22Rv1 (cell line): ENCODE measurements around the gene B4GALT2.

Experiments used
- ZFX ChIP-seq: fragments of 450-650 bp; IDR thresholded peaks from 2 replicates; pipeline ENCODE4 v1.6.1; 2017; ENCODE audit warnings: antibody characterized with exemption, borderline replicate concordance
- TF ChIP-seq, protein P1 (sequence below): fragments of 450-650 bp; IDR thresholded peaks from 2 replicates; pipeline ENCODE4 v1.5.1; 2017; ENCODE audit warnings: mild to moderate bottlenecking

DNA sequence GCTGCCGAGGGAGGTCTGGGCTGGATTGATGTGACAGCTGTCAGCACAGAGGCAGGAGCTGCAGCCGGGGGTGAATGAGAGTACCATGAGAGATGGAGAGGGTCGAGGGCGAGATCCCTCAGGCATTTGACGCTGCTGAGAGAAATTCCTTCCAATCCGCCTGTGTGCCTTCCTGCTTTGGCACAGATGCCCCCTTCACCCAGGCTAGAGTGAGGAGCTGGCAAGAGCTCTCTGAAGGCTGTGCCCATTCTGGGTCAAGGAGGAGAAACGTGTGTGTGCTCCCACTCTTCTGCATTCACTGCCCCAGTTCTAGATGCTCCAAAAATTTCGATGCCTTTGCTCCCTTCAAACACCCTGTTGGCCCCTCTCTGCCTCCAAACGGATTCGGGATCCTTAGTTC is 40.6 kb upstream of the B4GALT2 start:
- TF ChIP-seq, protein P1, sequence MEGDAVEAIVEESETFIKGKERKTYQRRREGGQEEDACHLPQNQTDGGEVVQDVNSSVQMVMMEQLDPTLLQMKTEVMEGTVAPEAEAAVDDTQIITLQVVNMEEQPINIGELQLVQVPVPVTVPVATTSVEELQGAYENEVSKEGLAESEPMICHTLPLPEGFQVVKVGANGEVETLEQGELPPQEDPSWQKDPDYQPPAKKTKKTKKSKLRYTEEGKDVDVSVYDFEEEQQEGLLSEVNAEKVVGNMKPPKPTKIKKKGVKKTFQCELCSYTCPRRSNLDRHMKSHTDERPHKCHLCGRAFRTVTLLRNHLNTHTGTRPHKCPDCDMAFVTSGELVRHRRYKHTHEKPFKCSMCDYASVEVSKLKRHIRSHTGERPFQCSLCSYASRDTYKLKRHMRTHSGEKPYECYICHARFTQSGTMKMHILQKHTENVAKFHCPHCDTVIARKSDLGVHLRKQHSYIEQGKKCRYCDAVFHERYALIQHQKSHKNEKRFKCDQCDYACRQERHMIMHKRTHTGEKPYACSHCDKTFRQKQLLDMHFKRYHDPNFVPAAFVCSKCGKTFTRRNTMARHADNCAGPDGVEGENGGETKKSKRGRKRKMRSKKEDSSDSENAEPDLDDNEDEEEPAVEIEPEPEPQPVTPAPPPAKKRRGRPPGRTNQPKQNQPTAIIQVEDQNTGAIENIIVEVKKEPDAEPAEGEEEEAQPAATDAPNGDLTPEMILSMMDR: no peak
- TF ChIP-seq ZFX: no peak
